K562 (cell line): ENCODE data around the gene EXOC4. TPM values are rescaled to one million over a fixed set of nuclear protein-coding genes. Genes with fewer than 3 reads are reported as not detected.
A peak's percentile ranks its signal among the peaks of the same experiment; 100 is the strongest.

ENCODE experiments used
- ATAC-seq: fragments of 200-7000 bp; cut with Tn5 transposase; 3 replicates; pipeline ENCODE4 v1.9.1; 2020; ENCODE audit warnings: moderate library complexity
- BruUV-seq: library from RNA; stranded (reverse); fragments of 400-500 nt; replicated peaks from 2 replicates; lab custom pipeline; 2021; lab: Mats Ljungman, UMichigan
- CTCF ChIA-PET: fragments of 300-600 bp; formaldehyde crosslinking; extraction: SDS; loops from one replicate; lab custom pipeline; 2021; ENCODE audit warnings: low intra/inter-chr PET ratio; lab: Yijun Ruan, JAX
- POLR2A ChIA-PET: fragments of 300-600, 350-650 bp; sonication (Branson Sonifier 250); formaldehyde crosslinking; extraction: SDS; loops from one replicate; lab custom pipeline; 2021; ENCODE audit warnings: antibody characterized with exemption, inconsistent platforms; lab: Yijun Ruan, JAX
- DNase-seq, 4 experiments: peaks; one replicate each; pipeline versions ENCODE4 v3.0.0 to v3.0.0-alpha.2; 2011 to 2018; ENCODE audit warnings: low spot score in 3 of 4, mixed read lengths in 3 of 4; ENCODE audit errors: extremely low read depth in 1 of 4
- FAIRE-seq: peaks from 2 replicates; lab custom pipeline; 2011; peaks lifted over from hg19 to GRCh38; lab: Jason Lieb, UNC
- H2AFZ ChIP-seq: 2 replicates; pipeline ENCODE4 v1.6.0; 2011; ENCODE audit warnings: low read depth, low read length, control low read depth, inconsistent platforms
- H3K27ac ChIP-seq: fragments of 200-600 bp; 3 replicates; pipeline ENCODE4 v1.8.0; 2011; ENCODE audit warnings: low read depth, mild to moderate bottlenecking, control low read depth, inconsistent platforms, low read length, moderate library complexity, mixed read lengths; ENCODE audit errors: extremely low read depth
- H3K27me3 ChIP-seq, 2 experiments: fragments of 300-600 bp in 1 of 2; 2 replicates in 1 of 2; 3 replicates in 1 of 2; pipeline versions ENCODE4 v1.6.0 to v1.8.0; 2011; ENCODE audit warnings: inconsistent platforms in 2 of 2, low read length in 2 of 2, mild to moderate bottlenecking in 1 of 2, mixed read lengths in 1 of 2, moderate library complexity in 1 of 2; ENCODE audit not compliant: control insufficient read depth in 2 of 2, insufficient read depth in 2 of 2
- H3K36me3 ChIP-seq: fragments of 300-600 bp; 3 replicates; pipeline ENCODE4 v1.8.0; 2011; ENCODE audit warnings: mild to moderate bottlenecking, low read length, inconsistent platforms; ENCODE audit not compliant: control insufficient read depth, insufficient read depth
- H3K4me1 ChIP-seq, 2 experiments: fragments of 200-600 bp in 1 of 2; replicated peaks in 1 of 2; 2 replicates in 1 of 2; 3 replicates in 1 of 2; pipeline versions ENCODE4 v1.5.1 to v1.8.0; 2011; ENCODE audit warnings: inconsistent platforms in 2 of 2, low read length in 2 of 2, mild to moderate bottlenecking in 1 of 2, mixed read lengths in 1 of 2, moderate library complexity in 1 of 2; ENCODE audit not compliant: control insufficient read depth in 2 of 2, insufficient read depth in 2 of 2
- H3K4me2 ChIP-seq: 2 replicates; pipeline ENCODE4 v1.6.1; 2011; ENCODE audit warnings: low read length, control low read depth, inconsistent platforms, mixed read lengths; ENCODE audit not compliant: insufficient read depth
- H3K4me3 ChIP-seq: fragments of 200-600 bp; sonication (generic), shearing (Covaris generic); 2 replicates; pipeline ENCODE4 v1.5.1; 2016; ENCODE audit warnings: control low read depth, inconsistent platforms
- H3K79me2 ChIP-seq: fragments of 200-600 bp; 3 replicates; pipeline ENCODE4 v1.8.0; 2011; ENCODE audit warnings: low read length, inconsistent platforms; ENCODE audit not compliant: control insufficient read depth, insufficient read depth
- H3K9ac ChIP-seq, 2 experiments: 2 replicates each; pipeline versions ENCODE4 v1.6.0 to v1.6.1; 2011; ENCODE audit warnings: low read depth in 2 of 2, low read length in 2 of 2, control low read depth in 1 of 2, inconsistent platforms in 1 of 2, mild to moderate bottlenecking in 1 of 2, mixed read lengths in 1 of 2; ENCODE audit not compliant: insufficient read depth in 1 of 2
- H3K9me1 ChIP-seq: one replicate; pipeline ENCODE4 v1.6.0; 2011; ENCODE audit warnings: inconsistent platforms, mild to moderate bottlenecking, low read length, moderate library complexity; ENCODE audit not compliant: control insufficient read depth, insufficient read depth
- H3K9me3 ChIP-seq: replicated peaks from 2 replicates; pipeline ENCODE4 v1.5.1; 2011; ENCODE audit warnings: low read depth, low read length, inconsistent platforms; ENCODE audit not compliant: control insufficient read depth, insufficient read depth
- H4K20me1 ChIP-seq: replicated peaks from 2 replicates; pipeline ENCODE4 v1.6.1; 2011; ENCODE audit warnings: low read length, inconsistent platforms, mixed read lengths; ENCODE audit not compliant: control insufficient read depth, insufficient read depth
- C11orf30 ChIP-seq: fragments of 450-650 bp; IDR thresholded peaks from 2 replicates; pipeline ENCODE4 v1.6.1; 2016; ENCODE audit warnings: low read depth, mild to moderate bottlenecking
- HDAC8 ChIP-seq: fragments of 450-650 bp; IDR thresholded peaks from 2 replicates; pipeline ENCODE4 v1.6.1; 2016; ENCODE audit warnings: mild to moderate bottlenecking, missing genetic modification characterization, moderate library complexity, missing compliant biosample characterization
- HMGXB4 ChIP-seq: sonication (generic); formaldehyde crosslinking; IDR thresholded peaks from 2 replicates; pipeline ENCODE4 v1.8.1; 2023; ENCODE audit warnings: mild to moderate bottlenecking, missing genetic modification reagents
- MTA3 ChIP-seq: fragments of 450-650 bp; formaldehyde crosslinking; IDR thresholded peaks from 2 replicates; pipeline ENCODE4 v1.6.1; 2017; ENCODE audit warnings: mild to moderate bottlenecking, borderline replicate concordance
- NRF1 ChIP-seq, 2 experiments: fragments of 450-650 bp; IDR thresholded peaks in 1 of 2; conservative IDR thresholded peaks in 1 of 2; 2 replicates each; pipeline ENCODE4 v1.6.1; 2014; ENCODE audit warnings: mild to moderate bottlenecking in 2 of 2
- ZBTB33 ChIP-seq: sonication (generic); formaldehyde crosslinking; IDR thresholded peaks from 2 replicates; pipeline ENCODE4 v1.8.1; 2023; ENCODE audit warnings: mild to moderate bottlenecking, missing genetic modification reagents
- ZBTB5 ChIP-seq: fragments of 450-650 bp; IDR thresholded peaks from 2 replicates; pipeline ENCODE4 v1.6.1; 2017; ENCODE audit warnings: antibody characterized with exemption
- ZNF316 ChIP-seq: fragments of 450-650 bp; IDR thresholded peaks from 2 replicates; pipeline ENCODE4 v1.6.1; 2016
- in situ Hi-C: fragments of 300-500 bp; cut with MboI; formaldehyde crosslinking; loops from 4 replicates; pipeline ENCODE4 v1.15.0; 2018; ENCODE audit warnings: inconsistent platforms, mixed read lengths
- intact Hi-C: fragments of 100-400 bp; cut with micrococcal nuclease; formaldehyde crosslinking; loops from 2 replicates; pipeline ENCODE4 v1.14.2; 2022
- polyA plus RNA-seq, 8 experiments: library from polyadenylated mRNA; depleted of rRNA in 4 of 8; stranded (reverse) in 5 of 8; unstranded in 3 of 8; fragments of >200 nt; fragmentation: Nextera tagmentation in 2 of 8; fragmentation: Illumina TruSeq in 1 of 8; extraction: Ambion mirVana in 2 of 8; extraction: Trizol in 1 of 8; gene quantifications; 2 replicates each; pipeline versions ENCODE4 v1.2.1 to v1.2.3, GENCODE V29; 2011 to 2014; ENCODE audit warnings: inconsistent platforms in 1 of 8, missing spikeins in 1 of 8
- total RNA-seq, 7 experiments: library from RNA; depleted of rRNA in 6 of 7; stranded (reverse); fragments of >200 nt in 6 of 7; fragmentation: Illumina TruSeq in 2 of 7; extraction: Trizol in 2 of 7; gene quantifications; 2 replicates each; pipeline versions ENCODE4 v1.2.1 to v1.2.3, GENCODE V29; 2011 to 2021; ENCODE audit warnings: low replicate concordance in 1 of 7

The EXOC4 gene
- total and polyA plus RNA-seq, 9 of the 15 experiments (the other 6 are each of a cell fraction or from before 2014, with no cell fraction given): 18.5 to 73.1 (median 46.6) TPM

- Histone ChIP-seq H3K36me3 (no peaks in the 10 kb centered on the region), H3K4me2 (no peak overlapping the region), H2AFZ (no peak overlapping the region), H3K79me2 (no peaks in the 10 kb centered on the region), H3K4me3 (no peak overlapping the region), H3K9me1 (no peaks in the 10 kb centered on the region), H3K9me3 (no peaks in the 10 kb centered on the region), H3K9ac (no peak overlapping the region), H4K20me1 (no peaks in the 10 kb centered on the region; the same call in 1 of the 2 replicates), H3K27me3 (no peaks in the 10 kb centered on the region), H3K27ac (no peak overlapping the region), H3K4me1 (no peaks in the 10 kb centered on the region)
- BruUV-seq: no TSS peak
- intact Hi-C loops: no loop called here
- no peak for TF ChIP-seq ZBTB5
- no peak for TF ChIP-seq HMGXB4 (CRISPR knock-in tag)
- peak; percentile 74 for TF ChIP-seq ZNF316
- peak; percentile 56; the same call in 1 of the 2 replicates for TF ChIP-seq C11orf30
- no peak for TF ChIP-seq MTA3
- TF ChIP-seq HDAC8 (tag): no peak
- no peak for TF ChIP-seq ZBTB33
- TF ChIP-seq NRF1 (conservative IDR thresholded peaks at IDR 0.05 in 1 of 2, IDR thresholded peaks at IDR 0.05 in 1 of 2): no peak
- ATAC-seq (no peak), FAIRE-seq (no peak), DNase-seq (no peak)
- POLR2A ChIA-PET: interaction anchor here (0.6 to 1.0 kb wide), 2 partner anchors 55 to 208 kb away, joined by 3 read pairs; no protein-coding TSS in a partner anchor
- in situ Hi-C loops: no loop called here
- CTCF ChIA-PET: no interaction called here
These were observed 503.0 kb downstream of the EXOC4 start for GRCh38 chr7:133755901-133756300.
